Ishikawa (cell line): ENCODE measurements around the gene ANKRD13A.

ENCODE experiments used
- CEBPB ChIP-seq: IDR thresholded peaks from 2 replicates; pipeline ENCODE4 v1.6.1; 2012
- CREB1 ChIP-seq: IDR thresholded peaks from 2 replicates; pipeline ENCODE4 v1.6.1; 2012; ENCODE audit warnings: low read depth
- EGR1 ChIP-seq: IDR thresholded peaks from 2 replicates; pipeline ENCODE4 v1.6.1; 2012
- EP300 ChIP-seq: IDR thresholded peaks from 2 replicates; pipeline ENCODE4 v1.6.1; 2012; ENCODE audit warnings: borderline replicate concordance
- FOXM1 ChIP-seq: IDR thresholded peaks from 2 replicates; pipeline ENCODE4 v1.6.1; 2012; ENCODE audit warnings: low read depth, borderline replicate concordance
- MAX ChIP-seq: IDR thresholded peaks from 2 replicates; pipeline ENCODE4 v1.6.1; 2012
- NFIC ChIP-seq: IDR thresholded peaks from 2 replicates; pipeline ENCODE4 v1.6.1; 2012
- RAD21 ChIP-seq: IDR thresholded peaks from 2 replicates; pipeline ENCODE4 v1.6.1; 2012; ENCODE audit warnings: low read depth
- TAF1 ChIP-seq: IDR thresholded peaks from 2 replicates; pipeline ENCODE4 v1.6.1; 2012; ENCODE audit warnings: low read depth, mild to moderate bottlenecking
- TCF12 ChIP-seq: IDR thresholded peaks from 2 replicates; pipeline ENCODE4 v1.6.1; 2012; ENCODE audit warnings: low read depth
- TEAD4 ChIP-seq: IDR thresholded peaks from 2 replicates; pipeline ENCODE4 v1.6.1; 2012
- YY1 ChIP-seq: IDR thresholded peaks from 2 replicates; pipeline ENCODE4 v1.6.1; 2012; ENCODE audit warnings: low read depth

DNA sequence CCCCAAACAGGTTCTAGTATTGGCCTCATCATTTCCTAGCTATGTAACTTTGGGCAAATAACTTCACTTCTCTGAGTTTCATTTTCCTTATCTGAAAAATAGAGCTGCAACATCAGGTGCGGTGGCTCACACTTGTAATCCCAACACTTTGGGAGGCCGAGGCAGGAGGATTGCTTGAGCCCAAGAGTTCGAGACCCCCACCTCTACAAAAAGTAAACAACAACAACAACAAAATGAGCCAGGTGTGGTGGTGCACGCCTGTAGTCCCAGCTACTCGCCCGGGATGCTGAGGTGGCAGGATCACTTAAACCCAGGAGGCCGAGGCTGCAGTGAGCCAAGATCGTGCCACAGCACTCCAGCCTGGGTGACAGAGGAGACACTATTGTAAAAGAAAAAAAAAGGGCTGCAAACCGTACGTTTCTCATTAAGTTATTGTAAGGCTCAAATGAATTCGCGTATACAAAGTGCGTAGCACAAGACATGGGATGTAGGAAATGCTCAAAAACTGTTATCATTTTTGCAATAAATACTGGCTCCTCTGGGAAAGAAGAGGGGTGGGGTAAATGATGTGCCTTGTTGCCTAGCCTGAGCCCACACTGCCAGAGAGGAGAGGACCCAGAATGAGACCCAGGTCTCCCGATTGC lies 48.2 kb downstream of the ANKRD13A start:
- no peak for TF ChIP-seq YY1
- TF ChIP-seq CEBPB: no peak
- TF ChIP-seq RAD21: no peak
- no peak for TF ChIP-seq TEAD4
- TF ChIP-seq NFIC: no peak
- no peak for TF ChIP-seq MAX
- TF ChIP-seq TAF1: no peak
- no peak for TF ChIP-seq EGR1
- no peak for TF ChIP-seq FOXM1
- no peak for TF ChIP-seq EP300
- TF ChIP-seq CREB1: no peak
- TF ChIP-seq TCF12: no peak
